HG03565 (cell line): ENCODE measurements around the gene SLC13A4.
"Not testable (repeated sequence)": the region's sequence is repeated elsewhere in the genome, so short reads cannot be mapped to it uniquely, and the experiment has no call there.

ENCODE experiments used
- ATAC-seq: cut with Tn5 transposase; IDR thresholded peaks from one replicate; pipeline ENCODE4 v1.9.1; 2021; ENCODE audit warnings: mild to moderate bottlenecking, moderate library complexity; ENCODE audit not compliant: unreplicated experiment

Gene SLC13A4, protein sequence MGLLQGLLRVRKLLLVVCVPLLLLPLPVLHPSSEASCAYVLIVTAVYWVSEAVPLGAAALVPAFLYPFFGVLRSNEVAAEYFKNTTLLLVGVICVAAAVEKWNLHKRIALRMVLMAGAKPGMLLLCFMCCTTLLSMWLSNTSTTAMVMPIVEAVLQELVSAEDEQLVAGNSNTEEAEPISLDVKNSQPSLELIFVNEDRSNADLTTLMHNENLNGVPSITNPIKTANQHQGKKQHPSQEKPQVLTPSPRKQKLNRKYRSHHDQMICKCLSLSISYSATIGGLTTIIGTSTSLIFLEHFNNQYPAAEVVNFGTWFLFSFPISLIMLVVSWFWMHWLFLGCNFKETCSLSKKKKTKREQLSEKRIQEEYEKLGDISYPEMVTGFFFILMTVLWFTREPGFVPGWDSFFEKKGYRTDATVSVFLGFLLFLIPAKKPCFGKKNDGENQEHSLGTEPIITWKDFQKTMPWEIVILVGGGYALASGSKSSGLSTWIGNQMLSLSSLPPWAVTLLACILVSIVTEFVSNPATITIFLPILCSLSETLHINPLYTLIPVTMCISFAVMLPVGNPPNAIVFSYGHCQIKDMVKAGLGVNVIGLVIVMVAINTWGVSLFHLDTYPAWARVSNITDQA

DNA sequence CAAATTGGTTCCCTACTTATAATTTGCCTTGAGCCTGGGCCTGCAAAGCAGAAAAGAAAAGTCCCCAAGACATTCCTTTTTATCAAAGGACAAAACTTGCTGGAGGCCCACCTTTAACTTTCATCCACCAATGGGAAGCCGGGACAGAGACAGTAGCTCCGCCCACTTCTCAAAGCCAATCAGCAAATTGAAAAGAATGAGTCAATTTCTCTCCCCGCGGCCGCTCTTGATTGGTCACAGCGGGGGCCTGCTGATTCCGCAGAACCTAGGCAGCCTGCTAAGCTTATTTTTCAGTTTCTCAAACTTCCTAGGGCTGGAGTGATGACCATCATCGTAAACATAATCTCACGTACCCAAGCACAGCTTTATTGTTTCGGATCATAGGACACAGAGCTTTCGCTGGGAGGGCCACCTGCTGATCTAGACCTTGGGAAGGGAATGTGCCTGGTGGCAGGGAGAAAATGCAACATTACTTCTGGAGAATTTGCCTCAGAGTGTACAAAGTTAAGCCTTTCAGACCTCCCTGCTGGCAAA, at the start of gene SLC13A4:
SLC13A4 (minus strand) TSS at position 51 of the 534 bp plus-strand sequence. CDS start 690 bp downstream, outside the sequence.
- ATAC-seq: no peak

DNA sequence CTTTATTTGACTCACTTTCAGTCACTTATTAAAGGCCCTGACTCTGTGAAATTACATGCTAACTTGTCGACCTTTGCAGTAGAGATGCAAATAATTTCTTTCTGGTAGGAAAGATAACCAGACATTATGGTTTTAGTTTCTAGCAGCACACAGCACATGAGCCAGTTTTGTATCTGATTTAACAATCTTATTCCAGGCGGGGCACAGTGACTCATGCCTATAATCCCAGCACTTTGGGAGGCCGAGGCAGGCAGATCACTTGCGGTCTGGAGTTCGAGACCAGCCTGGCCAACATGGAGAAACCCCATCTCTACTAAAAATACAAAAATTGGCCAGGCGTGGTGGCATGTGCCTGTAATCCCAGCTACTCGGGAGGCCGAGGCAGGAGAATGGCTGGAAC, 47.9 kb upstream of the SLC13A4 start:
- ATAC-seq: not testable (repeated sequence)

DNA sequence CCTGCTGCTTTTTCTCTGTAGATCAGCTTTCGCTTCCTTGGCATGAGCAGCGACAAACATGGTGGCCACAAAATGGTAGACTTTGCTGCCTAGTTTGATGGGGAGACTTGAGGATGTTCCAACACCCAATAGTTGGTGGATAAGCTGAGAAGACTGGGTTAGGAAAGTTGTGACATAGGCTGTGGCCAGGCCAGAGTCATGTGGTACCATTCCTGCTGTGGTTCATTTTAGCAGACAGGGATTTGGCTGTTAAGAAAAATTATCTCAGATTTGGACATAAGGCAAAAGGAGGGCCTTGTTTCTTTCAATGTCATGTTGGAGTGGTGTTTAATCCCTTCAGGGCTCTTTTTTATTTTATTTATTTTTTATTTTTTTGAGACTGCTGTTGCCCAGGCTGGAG, 47.2 kb upstream of the SLC13A4 start:
- ATAC-seq: no peak

DNA sequence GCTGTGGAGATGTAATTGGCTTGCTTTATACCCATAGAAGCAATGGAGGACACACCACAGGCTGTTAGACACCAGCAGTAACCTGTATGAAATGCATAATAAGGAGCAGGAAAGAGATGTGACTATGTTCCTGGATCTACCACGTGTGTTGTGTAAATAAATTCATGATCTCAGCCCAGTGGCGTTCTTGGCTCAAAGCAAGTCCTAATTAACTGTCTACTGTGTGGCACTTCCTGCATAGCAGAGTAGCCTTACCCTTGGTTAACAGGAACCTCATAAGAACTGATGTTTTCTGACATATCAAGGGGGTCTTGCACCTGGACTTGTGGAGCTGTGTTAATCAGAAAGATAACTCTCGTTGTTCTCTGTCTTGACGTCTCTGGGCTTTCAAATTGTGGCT, 46.3 kb upstream of the SLC13A4 start:
- no peak for ATAC-seq

DNA sequence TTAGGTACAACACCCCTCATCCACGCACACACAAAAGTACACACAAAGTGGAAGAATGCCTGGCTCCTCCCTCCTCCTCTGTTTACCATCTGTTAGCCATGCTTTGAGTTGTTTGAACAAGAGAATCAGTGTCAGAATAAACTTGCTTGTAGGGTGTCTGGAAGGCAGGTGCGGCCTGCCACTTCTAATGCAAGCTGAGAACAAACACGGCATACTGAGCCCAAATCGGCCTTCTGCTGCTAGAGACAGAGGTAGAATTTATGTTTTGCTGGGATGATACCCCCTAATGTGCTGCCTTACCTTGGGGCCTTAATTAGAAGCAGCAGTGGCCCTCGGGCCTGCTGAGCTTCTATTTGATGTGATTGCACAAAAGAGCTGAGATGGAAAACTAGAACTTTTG, 45.5 kb upstream of the SLC13A4 start:
- ATAC-seq: no peak

DNA sequence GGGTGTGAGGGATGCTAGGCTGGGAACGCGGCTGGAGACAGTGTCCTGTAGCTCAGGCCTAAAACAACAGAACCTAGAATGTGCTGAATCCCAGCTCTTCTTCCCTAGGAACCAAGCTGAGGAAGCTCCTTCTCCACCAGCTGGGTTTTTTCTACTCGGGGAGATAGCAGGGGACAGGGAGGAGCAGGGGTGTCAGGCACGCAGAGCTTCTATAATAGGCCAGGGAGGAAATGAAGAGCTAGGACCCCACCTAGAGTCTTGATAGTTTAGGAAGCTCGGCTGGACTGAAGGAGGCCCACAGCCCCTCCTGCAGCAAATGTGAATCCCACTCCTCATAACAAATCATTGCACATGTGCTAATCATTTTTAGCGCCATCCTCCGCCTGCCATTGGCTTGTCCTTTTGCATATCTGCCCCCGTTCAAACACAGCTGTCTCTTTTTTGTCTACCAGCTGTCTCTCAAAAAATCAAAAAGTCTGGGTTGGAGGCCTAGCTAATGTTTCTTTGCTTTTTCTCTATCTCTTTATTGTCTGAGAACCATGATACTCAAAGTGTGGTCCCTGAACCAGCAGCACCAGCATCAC, 44.7 kb upstream of the SLC13A4 start:
- ATAC-seq: no peak

DNA sequence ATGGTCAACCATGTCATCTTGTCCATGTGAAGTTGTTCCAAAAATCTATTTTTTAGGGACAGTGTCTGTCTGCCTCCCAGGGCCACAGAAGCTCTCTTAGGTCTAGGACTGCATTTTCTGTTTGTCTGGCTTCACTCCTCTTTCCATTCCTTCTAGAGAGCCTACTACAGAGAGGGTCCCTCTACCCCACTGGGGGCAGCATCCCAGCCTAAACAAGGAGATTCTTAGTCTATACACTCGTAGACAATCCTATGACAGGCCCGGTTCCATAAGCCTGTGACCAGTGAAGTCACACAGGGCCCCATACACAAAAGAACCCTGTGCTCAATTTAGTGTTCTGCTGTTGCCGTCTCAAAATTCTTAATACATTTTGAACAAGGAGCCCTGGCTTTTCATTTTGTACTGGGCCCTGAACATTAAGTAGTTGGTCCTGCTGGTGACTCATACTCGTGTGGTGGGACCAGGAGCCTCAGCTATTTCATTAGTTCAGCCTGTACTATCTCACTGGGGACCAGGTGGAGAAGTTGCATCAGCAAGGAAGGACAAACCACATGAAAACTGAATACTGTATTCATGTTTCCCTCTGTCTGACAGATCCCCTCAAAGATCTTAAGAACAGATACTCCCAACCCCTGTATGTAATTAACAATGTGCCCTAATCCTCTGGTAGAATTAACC, 44.1 kb upstream of the SLC13A4 start:
- no peak for ATAC-seq

DNA sequence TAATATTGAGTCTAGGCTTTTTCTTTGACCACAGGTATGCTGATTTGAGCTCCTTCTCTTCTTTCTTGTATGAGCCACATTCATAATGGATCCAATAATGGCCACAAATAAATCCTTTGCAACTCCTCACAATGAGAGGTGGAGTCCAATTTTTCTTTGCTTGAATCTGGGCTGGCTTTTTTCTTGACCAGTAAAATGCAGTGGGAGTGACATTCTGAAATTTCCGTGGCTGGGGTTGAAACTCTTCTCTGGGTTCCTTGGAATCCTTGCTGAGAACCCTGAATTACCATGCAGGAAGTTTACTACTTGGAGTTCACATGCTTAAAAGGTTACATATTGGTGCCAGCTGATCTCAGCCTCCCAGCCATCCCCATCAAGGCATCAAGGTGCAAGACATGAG, 43.1 kb upstream of the SLC13A4 start:
- ATAC-seq: no peak

DNA sequence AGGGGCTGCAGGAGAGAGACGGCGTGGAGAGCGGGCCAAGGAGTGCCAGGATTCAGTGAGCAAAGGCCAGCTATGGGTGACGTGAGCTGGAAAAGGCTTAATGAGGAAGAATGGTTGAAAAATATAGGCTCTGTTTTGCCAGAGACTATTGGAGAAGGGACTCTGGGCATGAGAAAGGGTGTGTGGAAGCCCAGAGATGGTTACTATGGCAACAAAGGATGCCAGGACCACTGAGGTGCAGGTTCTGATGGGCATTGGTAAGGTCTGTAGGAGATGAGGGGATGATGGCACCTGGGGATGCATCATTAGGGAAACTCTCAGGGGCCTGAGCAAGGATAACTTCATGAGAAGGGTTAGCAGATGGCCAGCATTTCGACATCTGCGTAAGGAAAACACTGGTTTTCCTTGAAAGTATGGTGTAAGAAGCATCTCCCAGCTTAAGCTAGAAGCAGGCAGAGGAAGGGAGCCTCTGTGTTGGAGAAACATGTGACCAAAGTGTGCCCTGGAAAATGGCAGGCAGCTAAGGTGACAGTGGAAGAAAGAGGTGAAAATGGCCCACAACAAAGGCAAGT, 42.2 kb upstream of the SLC13A4 start:
- no peak for ATAC-seq

DNA sequence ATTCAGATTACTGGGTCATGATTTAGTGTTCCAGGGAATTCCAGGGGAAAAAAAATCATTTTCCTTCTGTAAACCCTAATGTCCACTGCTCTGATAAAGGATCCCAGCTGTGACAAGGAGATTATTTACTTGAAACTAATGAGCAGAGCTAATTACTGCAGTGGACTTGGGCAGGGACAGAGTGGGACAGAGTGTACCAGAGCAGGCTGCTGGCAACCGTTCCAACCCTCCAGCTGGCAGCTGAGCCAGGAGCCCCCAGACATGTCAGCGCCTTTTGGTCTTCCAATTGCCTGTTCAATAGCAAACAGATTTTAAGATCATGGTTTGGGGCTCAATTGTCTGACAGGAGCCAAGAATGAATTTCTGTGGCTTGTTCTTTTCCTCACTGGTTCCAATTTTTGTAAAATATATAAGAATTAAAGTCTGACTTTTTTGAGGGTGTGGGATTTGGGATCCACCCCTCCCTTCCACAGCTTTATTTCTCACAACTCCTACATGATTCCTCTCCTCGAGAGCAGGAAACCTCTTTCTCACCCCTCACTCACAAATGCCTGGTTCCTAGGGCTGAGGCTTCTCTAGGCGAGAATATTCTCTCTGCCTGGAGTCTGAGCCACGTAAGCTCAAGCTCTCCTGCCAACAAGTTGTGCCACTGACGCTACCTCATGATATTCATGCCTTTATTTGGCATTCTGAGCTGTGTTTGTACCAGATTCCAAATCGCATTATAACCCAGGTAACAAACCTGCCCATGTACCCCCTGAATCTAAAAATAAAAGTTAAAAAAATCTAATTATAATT, 41.2 kb upstream of the SLC13A4 start:
- ATAC-seq: no peak

DNA sequence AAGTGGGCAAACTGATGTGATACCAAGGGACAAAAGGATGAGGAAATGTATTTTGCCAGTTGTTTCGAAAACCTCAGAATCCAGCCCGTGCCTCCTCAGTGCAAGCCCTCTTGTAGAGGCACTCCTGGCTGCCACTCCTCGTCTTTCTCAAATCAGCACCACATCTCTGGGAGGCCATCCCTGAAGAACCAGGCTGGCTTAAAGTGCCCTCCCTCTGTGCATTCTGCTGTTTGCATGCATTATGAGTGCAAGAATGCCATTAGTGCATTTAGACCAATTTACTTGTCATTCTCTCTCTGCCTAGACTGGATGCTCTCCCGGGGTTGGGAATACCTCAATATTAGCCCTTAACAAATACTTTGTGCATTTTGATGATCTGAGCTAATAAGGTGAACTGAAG, 40.5 kb upstream of the SLC13A4 start:
- no peak for ATAC-seq

DNA sequence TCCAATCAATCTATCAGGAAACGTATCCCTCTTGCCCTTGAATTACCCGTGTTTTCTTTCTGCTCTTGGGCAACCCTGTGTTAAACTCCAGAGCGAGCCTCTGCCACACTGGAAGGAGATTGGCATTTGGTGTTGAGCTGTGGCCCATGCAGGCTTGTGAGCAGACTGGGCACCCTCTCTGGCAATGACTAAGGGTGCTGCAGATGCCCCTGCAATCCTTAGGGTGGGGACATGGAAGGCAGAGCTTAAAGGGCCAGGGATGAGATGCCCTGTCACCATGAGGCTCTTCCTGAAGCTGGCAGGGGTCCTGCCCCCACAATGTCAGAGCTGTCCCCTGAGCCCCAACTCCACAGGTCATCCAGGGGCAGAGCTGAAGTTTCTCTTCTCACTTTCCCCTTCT, 40.1 kb upstream of the SLC13A4 start:
- ATAC-seq: no peak

DNA sequence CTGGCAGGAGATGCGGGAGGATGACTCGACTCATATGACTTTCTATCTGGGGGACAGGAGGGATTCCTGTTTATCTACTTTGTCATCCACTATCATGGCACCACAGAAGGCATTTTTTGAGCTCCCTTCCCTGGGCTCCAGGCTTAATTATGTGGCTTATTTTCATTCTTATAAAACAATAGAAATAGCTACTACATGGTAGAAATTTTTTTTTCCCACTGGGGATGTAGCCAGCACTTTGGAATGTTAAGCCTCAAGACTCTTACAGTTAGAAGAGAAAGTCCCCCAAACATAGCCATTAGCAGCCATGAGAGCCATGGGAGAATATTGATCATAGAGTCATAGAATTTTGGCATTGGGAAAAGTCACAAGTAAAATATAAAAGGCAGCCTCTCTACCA, 35.3 kb upstream of the SLC13A4 start:
- no peak for ATAC-seq

DNA sequence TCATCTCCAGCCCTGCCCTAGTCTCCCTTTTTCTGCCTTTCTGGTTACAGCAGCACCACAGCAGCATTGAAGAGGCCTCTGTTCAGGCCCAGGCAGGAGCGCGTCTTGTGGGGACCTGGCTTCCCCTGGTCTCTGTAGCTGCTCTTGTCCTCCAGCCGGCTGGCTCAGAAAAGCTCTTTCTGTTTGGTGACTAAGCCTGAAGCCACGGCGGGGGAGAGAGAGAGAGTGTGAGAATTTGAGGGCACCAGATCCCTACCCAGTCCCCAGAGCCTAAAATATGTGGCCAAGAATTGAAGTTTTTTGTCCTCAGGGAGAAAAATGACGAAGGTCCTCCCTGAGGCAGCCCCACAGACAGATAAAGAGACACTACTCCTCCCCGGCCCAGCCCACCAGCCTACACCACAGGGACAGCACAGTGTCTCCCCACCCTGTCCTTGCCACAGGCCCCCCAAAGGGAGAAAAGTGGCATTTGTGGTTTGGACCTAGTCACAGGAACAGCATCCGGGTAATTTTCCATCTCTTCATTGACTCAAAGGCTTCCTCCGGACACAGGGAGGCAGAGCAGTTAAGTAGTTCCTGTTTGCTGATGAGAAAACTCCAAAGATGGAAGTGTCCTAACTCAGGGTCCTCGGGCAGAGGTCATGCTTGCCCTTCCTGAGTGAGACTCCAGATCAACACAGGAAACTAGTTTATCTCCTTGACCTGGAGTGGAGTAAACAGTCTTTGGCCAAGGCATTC, 33.9 kb upstream of the SLC13A4 start:
- no peak for ATAC-seq

DNA sequence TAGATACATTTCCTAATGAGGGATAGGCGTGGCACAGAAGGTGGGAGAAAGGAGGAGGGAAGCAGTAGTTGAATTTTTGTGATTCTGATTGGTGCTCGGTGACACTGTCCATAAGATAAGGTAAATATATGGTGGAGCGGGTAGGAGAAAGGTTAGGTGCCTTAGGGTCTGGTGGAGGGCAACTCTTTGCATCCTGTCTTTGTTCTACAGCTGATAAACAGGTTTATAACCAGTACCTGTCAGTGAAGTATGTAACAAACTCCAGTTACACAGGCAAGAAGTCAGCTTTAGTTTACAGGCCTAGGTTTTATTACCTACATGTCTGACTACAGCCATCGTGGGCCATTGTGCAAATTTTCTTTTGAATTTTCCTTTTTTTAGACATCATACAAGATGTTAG, 31.5 kb upstream of the SLC13A4 start:
- no peak for ATAC-seq

DNA sequence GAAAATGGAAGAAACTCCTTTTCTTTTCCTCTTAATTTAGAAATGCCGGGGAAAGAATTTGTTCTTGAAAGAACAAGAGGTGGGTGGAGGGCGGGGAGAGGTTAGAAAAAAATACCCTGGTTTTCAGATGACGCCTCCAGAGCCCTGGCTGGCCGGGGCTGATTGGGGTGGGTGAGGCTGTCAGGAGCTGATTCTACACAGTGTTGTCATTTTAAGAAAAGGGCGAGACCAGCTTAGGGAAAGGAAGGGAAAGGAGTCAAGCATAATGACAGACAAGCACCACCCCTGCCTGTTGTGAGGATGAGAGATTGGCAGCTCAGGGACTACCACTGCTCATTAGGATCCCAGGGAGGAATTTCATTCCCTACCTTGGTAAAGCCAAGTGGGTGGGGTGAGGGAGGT, 30.5 kb upstream of the SLC13A4 start:
- ATAC-seq: no peak

DNA sequence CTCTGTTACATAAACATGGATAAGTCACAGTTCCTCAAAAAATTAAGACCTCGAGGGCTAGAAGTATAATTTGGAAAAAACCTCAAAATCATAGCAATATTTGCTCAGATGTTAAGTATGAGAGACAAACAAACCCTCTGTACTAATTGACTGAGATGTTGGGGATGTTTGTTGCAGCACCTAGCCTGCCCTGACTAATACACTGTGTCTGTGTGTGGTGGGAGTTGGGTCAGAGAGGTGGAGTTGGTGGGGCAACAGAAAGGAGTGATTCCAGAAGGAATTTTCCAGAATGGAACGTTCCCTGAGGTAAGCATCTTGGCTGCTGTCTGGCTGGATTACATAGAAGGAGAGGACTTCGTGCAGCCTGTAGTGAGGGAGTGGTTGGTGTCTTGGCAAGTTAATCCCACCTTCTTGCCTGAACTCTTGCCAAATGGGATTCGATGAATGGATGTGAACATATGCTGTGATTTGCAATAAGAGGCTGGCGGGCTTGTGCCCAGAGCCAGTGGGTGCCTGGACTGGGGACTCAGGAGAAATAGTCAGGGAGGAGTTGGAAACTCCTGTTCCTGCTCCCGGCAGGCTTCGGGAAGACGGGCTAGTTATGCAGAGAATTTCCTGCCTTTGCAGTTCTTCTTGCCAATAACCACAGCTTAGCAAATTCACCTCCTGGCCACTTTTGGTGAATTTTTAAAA, 29.9 kb upstream of the SLC13A4 start:
- ATAC-seq: no peak

DNA sequence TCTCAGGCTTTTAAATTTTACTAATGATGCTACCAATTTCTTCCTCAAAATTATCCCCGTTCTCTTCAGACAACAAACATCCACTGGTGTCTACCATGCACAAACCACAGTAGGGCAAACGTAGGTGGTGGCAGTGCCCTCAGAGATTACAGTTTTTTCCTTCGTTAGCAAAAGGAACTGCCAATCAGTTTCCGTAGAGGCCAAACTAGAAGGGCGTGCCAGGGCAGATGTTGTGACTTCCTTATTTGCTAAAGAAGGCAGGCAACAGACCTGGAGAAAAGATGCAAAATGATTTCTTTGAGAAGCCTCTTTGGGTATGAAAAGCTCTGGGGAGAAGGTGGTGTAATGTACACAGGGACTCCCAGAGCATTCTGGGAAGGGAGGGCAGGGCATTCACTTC, 28.2 kb upstream of the SLC13A4 start:
- ATAC-seq: no peak

DNA sequence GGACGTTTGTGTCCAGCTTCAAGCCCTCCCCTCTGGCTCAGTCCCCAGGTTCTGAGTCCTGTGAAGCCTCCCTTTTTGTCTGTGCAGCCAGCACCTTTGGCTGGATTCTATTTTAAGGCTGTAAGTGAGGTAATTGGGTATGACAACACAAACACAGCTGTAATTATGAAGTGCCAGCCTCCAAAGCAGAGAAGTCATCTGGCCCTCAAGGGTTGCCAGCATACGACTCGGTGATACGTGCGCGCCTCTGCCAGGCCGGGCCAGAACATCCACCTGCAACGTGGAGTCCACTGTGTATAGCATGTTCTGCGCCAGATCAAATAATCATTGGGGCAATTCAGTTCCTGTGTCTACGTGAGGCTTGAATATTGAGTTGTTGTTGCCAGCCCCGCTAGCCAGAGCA, 27.4 kb upstream of the SLC13A4 start:
- ATAC-seq: no peak
